GM10266 (cell line): ENCODE results near the gene RBFOX2.
"Not testable (repeated sequence)": the region's sequence is repeated elsewhere in the genome, so short reads cannot be mapped to it uniquely, and the experiment has no call there.

Experiments
- DNase-seq: peaks from one replicate; pipeline ENCODE4 v3.0.0; 2012; ENCODE audit errors: extremely low spot score
- TF ChIP-seq, protein P1 (sequence below): IDR thresholded peaks from 2 replicates; pipeline ENCODE4 v1.5.1; 2012; ENCODE audit warnings: mild to moderate bottlenecking, low read depth; ENCODE audit not compliant: control insufficient read depth, insufficient read depth; ENCODE audit errors: missing control alignments

RBFOX2 gene

DNA sequence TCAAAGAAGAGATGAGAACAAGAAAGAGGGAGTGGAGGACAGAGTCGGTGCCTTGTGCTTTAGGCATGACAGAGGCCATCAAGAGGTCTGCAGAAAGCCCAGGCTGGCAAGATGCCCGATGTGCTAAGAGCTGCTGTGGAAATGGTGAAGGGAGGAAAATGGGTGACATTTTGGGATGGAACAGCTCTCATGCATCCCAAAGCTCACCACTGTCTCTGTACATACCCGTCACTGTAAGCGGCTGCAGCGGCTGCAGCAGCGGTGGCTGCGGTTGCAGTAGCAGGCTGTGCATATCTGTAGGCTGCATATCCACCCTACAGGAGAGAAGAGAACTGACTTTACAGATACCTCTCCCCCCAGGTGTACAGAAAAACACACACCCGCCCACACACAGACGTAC is 282.4 kb downstream of the RBFOX2 start:
- TF ChIP-seq, protein P1, sequence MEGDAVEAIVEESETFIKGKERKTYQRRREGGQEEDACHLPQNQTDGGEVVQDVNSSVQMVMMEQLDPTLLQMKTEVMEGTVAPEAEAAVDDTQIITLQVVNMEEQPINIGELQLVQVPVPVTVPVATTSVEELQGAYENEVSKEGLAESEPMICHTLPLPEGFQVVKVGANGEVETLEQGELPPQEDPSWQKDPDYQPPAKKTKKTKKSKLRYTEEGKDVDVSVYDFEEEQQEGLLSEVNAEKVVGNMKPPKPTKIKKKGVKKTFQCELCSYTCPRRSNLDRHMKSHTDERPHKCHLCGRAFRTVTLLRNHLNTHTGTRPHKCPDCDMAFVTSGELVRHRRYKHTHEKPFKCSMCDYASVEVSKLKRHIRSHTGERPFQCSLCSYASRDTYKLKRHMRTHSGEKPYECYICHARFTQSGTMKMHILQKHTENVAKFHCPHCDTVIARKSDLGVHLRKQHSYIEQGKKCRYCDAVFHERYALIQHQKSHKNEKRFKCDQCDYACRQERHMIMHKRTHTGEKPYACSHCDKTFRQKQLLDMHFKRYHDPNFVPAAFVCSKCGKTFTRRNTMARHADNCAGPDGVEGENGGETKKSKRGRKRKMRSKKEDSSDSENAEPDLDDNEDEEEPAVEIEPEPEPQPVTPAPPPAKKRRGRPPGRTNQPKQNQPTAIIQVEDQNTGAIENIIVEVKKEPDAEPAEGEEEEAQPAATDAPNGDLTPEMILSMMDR, result no peak
- no peak for DNase-seq

DNA sequence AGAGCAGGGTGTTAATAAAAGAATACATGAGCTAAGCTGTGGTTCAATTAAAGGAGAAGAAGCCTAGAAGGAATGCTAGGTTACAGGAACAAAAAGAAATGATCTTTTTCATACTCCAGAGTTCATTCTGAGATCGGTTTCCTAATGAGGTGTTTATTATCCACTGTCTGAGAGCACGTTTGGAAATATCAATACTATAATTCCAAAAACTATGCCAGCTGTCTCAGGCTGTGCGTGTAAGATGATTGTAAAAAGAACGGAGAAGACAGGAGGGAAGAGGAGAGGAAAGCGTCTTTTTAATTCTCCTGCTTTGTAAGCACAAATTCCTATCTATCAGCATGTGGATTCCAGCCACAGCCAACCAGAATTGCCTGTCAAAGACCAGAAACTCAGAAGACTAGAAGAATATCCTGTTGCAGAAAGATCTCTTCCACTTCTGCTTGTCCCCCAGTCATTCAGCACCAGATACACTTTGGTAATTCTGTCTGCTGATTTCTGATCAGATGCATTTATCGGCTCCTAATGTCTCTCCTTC is 285.2 kb downstream of the RBFOX2 start:
- TF ChIP-seq, protein P1, result no peak
- DNase-seq, result no peak

DNA sequence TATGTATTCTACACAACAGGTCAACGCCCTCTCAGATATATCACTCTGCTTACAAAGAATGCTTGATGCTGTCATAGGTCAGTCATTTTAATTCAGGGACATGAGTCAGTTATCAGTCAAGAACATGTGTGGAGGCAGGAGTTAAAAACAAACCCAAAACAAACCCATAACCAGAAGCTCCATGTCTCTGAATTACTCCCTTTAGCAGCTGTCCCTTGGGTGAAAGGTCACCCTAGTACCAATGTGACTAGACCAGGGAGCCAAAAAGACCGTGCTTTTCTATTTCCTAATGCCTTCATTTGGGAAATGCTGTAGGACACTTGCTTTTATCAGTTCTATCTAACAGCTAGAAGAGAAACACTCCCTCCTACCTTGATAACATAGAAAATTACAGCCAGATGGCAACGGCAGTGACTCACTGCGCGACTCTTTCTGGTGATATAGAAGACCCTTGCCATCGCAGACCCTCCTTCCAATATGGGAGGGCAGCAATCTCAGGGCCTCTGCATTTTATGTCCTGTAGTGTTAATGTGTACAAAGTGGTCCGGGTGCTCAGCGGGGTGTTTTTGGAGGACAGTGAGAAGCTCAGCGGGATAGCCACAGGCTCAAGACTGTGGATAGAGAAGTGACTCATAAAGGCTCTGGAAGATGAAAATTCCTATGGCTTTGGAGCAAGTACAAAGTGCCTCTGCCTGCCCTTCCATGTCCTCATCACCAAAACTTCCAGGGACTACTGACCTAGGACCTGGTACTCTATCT is 286.1 kb downstream of the RBFOX2 start:
- DNase-seq, result no peak

DNA sequence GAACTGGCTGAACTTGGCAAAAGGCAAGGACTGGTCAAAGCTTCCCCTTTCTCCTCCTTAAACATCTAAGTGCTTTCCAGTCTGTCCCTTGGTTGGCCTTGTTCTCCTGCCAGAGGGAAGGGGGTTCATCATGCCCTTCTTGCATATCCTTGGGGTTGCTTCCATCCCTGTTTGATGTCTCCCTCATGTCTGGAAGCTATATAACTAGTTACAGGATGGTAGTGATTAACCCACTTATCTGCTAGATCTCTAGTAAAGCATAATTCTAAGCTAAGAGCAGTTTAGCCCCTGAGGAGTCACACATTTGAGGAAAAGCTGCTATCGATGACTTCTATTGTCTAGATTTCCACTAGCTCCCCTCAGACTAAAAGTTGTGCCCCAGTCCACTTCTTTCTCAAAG is 288.0 kb downstream of the RBFOX2 start:
- no peak for DNase-seq
- TF ChIP-seq, protein P1, result no peak

More for the DNA sequence above, 286.1 kb downstream of the RBFOX2 start:
- TF ChIP-seq, protein P1, result no peak

GRCh38 chr22:35739931-35740380 is 288.7 kb downstream of the RBFOX2 start:
- DNase-seq, result no peak
- TF ChIP-seq, protein P1, result no peak

DNA sequence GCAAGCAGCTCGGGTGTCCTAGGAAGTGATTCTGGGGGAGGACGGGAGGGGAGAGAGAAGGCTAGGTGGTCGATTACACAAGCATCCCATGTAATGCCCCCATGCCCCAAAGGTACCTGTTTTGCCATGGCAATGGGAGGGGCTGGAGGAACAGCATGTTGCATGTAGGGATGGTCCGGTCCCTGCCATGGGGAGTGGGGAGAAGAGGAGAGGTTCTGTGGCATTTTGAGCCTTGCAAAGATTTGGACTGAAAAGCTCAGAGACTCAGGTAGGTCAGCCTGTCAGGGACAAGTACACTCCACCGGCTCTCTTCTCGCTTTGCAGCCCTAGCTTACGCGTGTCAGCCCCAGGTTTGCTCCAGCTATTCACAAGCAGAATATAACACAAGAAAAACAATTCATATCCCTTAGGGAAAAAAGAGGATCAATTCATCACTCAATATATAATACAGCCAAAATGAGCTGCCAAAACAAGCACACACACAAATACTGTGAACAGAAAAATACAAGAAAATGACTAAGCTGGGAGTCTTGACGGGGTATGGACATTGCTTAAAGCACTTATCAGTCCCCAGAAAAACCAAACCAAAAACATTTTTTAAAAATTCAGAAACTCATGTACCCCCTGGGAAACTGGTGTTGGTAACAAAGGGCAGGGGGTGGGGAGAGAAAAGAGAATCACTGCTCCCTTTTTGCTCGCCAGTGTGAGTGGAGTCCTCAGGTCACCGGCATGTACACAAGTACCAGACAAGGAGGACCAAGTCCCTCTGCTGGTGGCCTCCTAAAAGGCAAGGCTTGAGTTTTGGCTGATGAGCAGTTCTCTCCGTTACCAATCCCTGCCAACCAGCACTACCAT is 289.3 kb downstream of the RBFOX2 start:
- DNase-seq, result no peak

DNA sequence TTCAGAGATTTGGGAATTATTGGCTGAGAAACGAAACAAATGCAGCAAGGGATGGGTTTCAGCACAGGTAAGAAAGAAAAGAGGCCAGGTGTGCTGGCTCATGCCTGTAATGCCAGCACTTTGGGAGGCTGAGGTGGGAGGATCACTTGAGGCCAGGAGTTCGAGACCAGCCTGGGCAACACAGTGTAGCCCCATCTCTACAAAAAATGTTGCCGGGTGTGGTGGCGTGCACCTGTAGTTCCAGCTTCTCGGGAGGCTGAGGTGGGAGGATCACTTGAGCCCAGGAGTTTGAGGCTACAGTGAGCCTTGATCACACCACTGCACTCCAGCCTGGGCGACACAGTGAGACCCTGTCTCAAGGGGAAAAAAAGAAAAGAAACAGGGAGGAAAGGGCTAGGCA is 290.7 kb downstream of the RBFOX2 start:
- DNase-seq, result not testable (repeated sequence)

More for the DNA sequence above, 289.3 kb downstream of the RBFOX2 start:
- TF ChIP-seq, protein P1, result no peak
